Mesangial cell (primary cell): ENCODE data around the gene ECSIT. TPM values are rescaled to one million over a fixed set of nuclear protein-coding genes. Genes with fewer than 3 reads are reported as not detected.

ENCODE experiments used
- total RNA-seq: library from RNA; depleted of rRNA; stranded (reverse); fragments of >200 nt; gene quantifications from 2 replicates; pipeline ENCODE4 v1.2.3, GENCODE V29; 2015

The ECSIT gene, protein sequence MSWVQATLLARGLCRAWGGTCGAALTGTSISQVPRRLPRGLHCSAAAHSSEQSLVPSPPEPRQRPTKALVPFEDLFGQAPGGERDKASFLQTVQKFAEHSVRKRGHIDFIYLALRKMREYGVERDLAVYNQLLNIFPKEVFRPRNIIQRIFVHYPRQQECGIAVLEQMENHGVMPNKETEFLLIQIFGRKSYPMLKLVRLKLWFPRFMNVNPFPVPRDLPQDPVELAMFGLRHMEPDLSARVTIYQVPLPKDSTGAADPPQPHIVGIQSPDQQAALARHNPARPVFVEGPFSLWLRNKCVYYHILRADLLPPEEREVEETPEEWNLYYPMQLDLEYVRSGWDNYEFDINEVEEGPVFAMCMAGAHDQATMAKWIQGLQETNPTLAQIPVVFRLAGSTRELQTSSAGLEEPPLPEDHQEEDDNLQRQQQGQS
- total RNA-seq, result 52.4 and 69.1 TPM in 2 replicates

DNA sequence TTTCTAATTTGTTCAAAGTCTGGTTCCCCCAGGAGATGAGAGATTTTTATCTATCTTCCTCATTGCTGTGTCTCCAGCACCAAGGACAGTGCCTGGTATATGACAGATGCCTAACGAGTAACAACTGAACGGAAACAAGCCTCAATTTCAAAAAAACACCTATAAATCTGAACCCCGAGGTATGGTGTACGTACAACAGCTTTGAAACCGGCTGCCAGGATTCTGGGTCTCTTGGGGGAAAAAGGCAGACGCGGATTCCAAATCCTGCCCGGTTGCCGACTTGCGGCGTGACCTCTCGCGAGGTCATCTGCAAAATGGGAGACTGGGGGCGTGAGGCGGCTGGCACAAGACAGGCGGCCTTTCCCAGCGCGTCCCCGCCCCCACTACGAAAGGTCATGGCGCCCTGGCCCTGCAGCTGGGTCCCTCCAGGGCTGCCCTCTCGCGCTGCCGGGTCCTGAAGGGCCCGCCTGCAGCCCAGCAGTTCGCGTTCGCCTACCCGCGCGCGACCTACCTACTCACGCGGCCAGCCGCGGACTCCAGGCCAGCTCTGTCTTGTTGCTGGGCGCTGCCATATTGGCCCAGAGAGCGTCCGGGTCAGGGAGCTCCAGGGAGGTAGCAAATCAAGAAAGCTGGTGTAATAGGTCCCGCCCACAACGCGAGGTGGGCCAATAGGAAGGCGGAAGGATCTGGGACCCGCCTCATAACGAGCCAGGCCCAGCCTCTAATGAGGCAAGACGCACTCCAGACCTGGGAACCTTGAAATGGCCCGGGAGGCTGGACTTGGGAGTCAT is at the start of gene ECSIT:
Gene ECSIT, minus strand, starts transcription at position 584 of the 791 bp plus-strand sequence. CDS start 9,964 bp downstream, outside the sequence.

DNA sequence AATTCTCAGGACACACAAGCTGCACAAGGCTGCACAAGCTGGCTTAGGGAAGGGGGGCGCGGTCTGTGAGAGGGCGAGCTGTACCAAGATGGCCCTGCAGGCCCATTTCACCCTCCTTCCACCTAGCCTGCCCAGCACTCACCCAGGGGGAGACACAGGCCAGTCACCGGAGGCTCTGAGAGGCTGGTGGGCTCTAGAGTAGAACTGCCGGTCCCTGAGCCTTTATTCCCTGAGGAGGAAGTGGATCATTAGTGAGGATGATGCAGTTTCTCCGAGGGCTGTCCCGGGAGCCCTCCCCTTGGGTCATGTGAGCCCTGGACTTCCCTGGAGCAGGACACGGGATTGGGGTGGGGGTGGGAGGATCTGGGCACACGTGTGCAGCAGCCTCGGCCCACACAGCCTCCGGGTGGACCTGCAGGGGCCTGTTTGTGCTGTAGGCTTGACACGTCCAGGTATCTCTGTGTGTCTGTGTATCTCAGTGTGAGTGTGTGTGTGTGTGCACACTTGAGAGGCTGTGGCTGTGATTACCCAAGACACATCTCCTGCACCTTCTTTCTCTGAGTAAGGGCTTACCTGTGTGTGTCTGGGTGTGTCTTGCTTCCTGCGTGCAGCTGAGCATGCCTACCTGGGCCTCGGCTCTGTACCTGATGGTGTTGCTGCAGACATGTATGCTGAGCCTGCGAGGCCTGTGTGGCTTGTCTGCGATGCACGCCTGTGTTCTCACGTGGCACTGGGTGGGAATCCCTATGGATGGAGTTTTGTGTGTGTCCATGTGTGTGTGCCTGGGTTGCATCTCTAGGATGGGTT is 48.7 kb upstream of the ECSIT start, which contains the start of gene ACP5:
Gene ACP5, minus strand, starts transcription at position 195 of the 807 bp plus-strand sequence. CDS start 328 bp downstream, outside the sequence.

DNA sequence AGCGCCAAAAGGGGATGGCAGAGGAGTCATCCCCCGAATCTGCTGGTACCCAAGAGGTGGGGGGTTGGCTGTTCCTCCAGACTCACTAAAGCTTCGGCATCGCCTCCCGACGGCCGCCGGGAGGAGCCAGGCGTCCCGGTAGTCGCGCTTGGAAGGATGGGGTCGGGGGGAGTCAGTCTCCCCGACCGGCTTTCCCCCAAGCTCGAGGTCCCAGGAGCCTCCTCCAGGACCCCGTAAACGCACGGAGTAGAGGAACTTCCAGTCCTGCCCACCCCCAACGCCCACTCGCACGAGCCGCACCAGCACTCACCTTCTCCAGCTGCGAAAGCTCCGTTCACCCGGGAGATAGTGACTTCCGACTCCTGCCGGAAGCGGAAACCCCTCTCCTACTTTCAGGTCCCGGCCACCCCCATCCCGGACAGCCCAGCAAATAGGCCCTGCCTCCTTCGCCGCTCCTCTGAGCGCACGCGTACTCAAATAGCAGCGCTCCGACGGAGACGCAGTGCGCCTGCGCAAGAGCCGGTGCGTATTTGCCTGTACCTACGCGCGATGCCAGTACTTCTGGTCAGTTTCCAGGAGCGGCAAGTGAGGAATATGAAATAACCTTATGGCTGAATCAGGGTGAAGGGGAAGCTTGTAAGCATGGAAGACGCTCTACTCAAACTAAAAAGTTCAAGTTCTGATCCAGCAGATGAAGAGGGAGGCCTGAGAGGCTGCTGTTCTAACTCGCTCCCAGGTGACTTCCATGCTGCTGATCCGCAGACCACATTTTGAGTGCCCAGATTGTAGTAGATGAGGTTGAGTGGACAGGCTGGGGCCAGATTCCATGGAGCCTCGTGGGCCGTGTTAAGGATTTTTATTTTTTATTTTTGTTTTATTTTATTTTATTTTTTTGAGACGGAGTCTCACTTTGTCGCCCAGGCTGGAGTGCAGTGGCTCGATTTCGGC is 30.2 kb upstream of the ECSIT start, which contains the start of gene ELOF1:
Gene ELOF1, minus strand, starts transcription at position 350 of the 948 bp plus-strand sequence. CDS start 4,883 bp downstream, outside the sequence.

DNA sequence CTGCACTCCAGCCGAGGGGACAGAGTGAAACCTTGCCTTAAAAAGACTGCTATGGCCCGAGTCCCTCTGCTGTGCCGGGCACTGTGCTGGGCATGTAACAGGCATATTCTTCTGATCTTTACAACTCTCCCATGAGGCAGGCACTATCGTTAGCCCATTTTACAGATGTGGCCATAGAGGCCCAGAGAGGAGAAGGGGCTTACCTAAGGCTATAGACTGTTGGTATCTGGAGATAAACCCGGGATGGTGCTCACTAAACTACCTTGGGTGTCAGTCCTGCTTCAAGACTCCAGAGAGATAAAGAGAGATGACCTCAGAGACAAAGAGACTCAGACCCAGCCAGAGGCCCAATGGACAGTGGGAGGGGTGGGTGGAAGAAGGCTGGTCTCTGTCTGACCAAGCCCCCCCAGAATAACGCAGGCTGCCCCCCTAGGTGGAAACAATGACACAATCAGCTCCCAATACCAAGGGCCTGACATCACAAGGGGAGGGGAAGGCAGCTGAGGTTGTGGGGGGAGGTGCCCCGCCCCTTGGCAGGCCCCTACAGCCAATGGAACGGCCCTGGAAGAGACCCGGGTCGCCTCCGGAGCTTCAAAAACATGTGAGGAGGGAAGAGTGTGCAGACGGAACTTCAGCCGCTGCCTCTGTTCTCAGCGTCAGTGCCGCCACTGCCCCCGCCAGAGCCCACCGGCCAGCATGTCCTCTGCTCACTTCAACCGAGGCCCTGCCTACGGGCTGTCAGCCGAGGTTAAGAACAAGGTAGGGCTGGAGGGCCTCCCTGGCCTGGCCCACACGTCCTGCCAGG is 9.5 kb upstream of the ECSIT start, which contains the start of gene CNN1:
Gene CNN1, plus strand, starts transcription at position 620 of the 805 bp plus-strand sequence. Its CDS starts 77 bp downstream, at position 697.

DNA sequence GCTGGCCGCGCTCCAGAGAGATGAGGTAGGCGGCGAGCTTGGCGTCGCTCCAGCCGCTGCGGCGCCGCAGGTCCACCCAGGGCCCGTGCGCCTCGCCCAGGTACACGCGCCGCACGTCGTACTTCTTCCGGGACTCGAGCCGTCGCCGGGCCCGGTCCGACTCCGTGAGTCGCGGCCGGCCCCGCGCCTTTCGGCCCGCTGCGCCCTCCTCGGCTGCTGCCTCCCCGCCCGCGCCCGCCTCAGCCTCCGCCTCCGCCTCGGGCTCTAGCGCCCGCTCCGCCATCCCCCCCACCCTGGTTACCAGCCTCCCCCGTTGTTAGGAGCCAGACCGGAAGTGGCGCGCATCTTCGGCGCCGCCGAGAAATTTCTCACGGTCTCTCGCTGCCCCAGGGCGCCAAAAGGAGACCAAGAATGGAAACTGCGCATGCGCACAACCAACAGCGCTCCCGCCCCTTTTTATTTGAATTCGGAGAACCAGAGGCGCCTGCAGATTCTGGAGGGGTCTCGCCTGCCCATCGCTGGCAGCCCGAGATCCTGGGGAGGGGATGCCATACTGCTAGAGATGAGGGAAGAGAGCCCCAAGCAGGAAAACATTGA is 23.3 kb downstream of the ECSIT start, which contains the start of gene ZNF653:
Gene ZNF653, minus strand, starts transcription at position 336 of the 597 bp plus-strand sequence. Its CDS starts 53 bp downstream, at position 283.

DNA sequence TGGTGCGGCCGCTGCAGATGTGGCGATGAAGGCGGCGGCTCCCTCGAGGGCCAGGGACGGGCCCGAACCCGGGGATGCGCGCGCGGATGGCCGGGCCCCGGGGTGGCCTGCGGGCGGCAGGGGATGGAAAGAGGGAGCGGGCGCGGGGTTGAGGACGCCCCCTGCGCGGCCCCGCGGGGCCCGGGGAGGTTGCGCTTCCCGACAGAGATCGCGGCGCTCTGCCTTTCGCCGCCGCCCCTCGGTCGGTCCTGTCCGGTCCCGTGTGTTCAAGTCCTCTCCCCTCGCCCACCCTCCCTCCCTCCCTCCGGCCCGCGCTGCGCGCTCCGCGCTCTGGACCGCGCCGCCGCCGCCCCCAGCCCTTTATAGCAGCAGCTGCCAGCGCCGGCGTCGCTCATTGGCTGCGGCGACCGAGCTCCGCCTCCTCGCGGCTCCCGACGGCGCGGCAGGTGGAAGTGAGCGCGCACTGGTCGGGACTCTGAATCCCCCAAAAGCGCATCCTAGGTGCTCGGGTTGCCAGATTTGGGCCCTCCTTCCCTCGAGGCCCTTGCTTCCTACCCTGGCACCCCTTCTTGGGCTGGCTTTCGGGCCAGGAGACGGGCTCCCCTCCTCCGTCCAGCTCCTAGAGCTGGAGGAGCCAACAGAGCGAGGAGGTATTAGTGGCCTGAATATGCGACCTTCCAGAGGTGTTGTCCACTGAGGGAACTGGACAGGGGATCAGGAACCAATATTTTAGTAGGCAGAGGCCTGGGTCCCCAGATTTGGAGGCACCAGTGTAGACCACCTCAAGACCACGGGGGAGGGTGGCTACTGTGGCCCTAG is 48.0 kb downstream of the ECSIT start, which contains the start of gene ELAVL3:
Gene ELAVL3, minus strand, starts transcription at position 332 of the 819 bp plus-strand sequence. CDS start 438 bp downstream, outside the sequence.

Other genes starting within 250 kb of the ECSIT start
- gene TSPAN16, start 233.0 kb downstream of the ECSIT start, total RNA-seq, result not detected in 2 replicates
- 6.2 and 13.3 TPM in 2 replicates for gene RAB3D, start 189.5 kb downstream of the ECSIT start, total RNA-seq
- gene TMEM205, start 182.9 kb downstream of the ECSIT start, total RNA-seq, result 215 and 295 TPM in 2 replicates
- 4.4 and 9.5 TPM in 2 replicates for gene CCDC159, start 182.6 kb downstream of the ECSIT start, total RNA-seq
- 6.2 and 18.5 TPM in 2 replicates for gene PLPPR2, start 173.7 kb downstream of the ECSIT start, total RNA-seq
- gene SWSAP1, start 154.5 kb downstream of the ECSIT start, total RNA-seq, result 1.6 and 4.2 TPM in 2 replicates
- 4.9 and 10.9 TPM in 2 replicates for gene EPOR, start 144.8 kb downstream of the ECSIT start, total RNA-seq
- gene RGL3, start 109.8 kb downstream of the ECSIT start, total RNA-seq, result 0.16 and 1.0 TPM in 2 replicates
- gene ODAD3, start 94.0 kb downstream of the ECSIT start, total RNA-seq, result 0.16 TPM in 1 of 2 replicates, not detected in the other
- 208 and 334 TPM in 2 replicates for gene PRKCSH, start 93.5 kb downstream of the ECSIT start, total RNA-seq
- under 0.01 TPM in 1 of 2 replicates, not detected in the other for gene ELAVL3, start 48.1 kb downstream of the ECSIT start, total RNA-seq
- 6.1 and 6.4 TPM in 2 replicates for gene ZNF653, start 23.3 kb downstream of the ECSIT start, total RNA-seq
- 54.9 and 84.6 TPM in 2 replicates for gene CNN1, start 9.7 kb upstream of the ECSIT start, total RNA-seq
- gene ELOF1, start 30.1 kb upstream of the ECSIT start, total RNA-seq, result 52.6 and 79.0 TPM in 2 replicates
- gene ACP5, start 48.5 kb upstream of the ECSIT start, total RNA-seq, result 1.1 and 17.5 TPM in 2 replicates
- 10.3 and 11.0 TPM in 2 replicates for gene ZNF627, start 68.3 kb upstream of the ECSIT start, total RNA-seq
- gene ZNF823, start 209.8 kb upstream of the ECSIT start, total RNA-seq, result 4.2 TPM in 2 replicates
- gene ZNF441, start 237.9 kb upstream of the ECSIT start, total RNA-seq, result 2.3 and 3.9 TPM in 2 replicates